Activated naive CD8-positive, alpha-beta T cell treated with anti-CD3 and anti-CD28 coated beads, Interleukin-2, amount 10 ng/mL, durations not matched to agents 7 days and 5 days (primary cell): ENCODE results near the gene HBE1. TPM values are rescaled to one million over a fixed set of nuclear protein-coding genes. Genes with fewer than 3 reads are reported as not detected.

Experiments
- ATAC-seq: fragments of 150-1000 bp; cut with Tn5 transposase; one replicate; pipeline ENCODE4 v1.10.0; 2021; ENCODE audit warnings: low read depth, moderate library complexity
- POLR2A ChIA-PET: fragments of 350-600 bp; sonication (Branson Sonifier 250); formaldehyde crosslinking; loops from one replicate; lab custom pipeline; 2021; ENCODE audit warnings: antibody characterized with exemption; lab: Charles Lee
- DNase-seq: peaks from one replicate; pipeline ENCODE4 v3.0.0; 2021
- H3K27ac Mint-ChIP-seq: one replicate; pipeline ENCODE4 v1.8.0; 2022; ENCODE audit warnings: mild to moderate bottlenecking, mixed read lengths
- H3K27me3 Mint-ChIP-seq: one replicate; pipeline ENCODE4 v1.8.0; 2022; ENCODE audit warnings: mild to moderate bottlenecking, moderate library complexity, mixed read lengths
- H3K36me3 Mint-ChIP-seq: one replicate; pipeline ENCODE4 v1.8.0; 2021; ENCODE audit warnings: mild to moderate bottlenecking, mixed read lengths
- H3K4me1 Mint-ChIP-seq: one replicate; pipeline ENCODE4 v1.8.0; 2021; ENCODE audit warnings: mixed read lengths
- H3K4me3 Mint-ChIP-seq: one replicate; pipeline ENCODE4 v1.8.0; 2022; ENCODE audit warnings: mild to moderate bottlenecking, moderate library complexity, mixed read lengths
- H3K9me3 Mint-ChIP-seq: one replicate; pipeline ENCODE4 v1.8.0; 2021; ENCODE audit warnings: mixed read lengths
- total RNA-seq, 2 experiments: library from RNA; stranded (reverse); gene quantifications; one replicate each; pipeline ENCODE4 v1.2.3, GENCODE V29; 2021

HBE1 gene
- total RNA-seq, 2 experiments from 2014 or later, result not detected

- DNase-seq, result no peak
- no peaks in the 10 kb centered on the region for H3K9me3 Mint-ChIP-seq
- no peak overlapping the region for H3K4me3 Mint-ChIP-seq
These were observed 10.9 kb upstream of the HBE1 start for GRCh38 chr11:5280582-5281102.

GRCh38 chr11:5279471-5280090 lies 9.8 kb upstream of the HBE1 start:
- DNase-seq, result no peak
- Mint-ChIP-seq H3K4me1 (no peaks in the 10 kb centered on the region), H3K4me3 (no peak overlapping the region), H3K36me3 (no peaks in the 10 kb centered on the region), H3K27me3 (no peaks in the 10 kb centered on the region), H3K27ac (no peak overlapping the region), H3K9me3 (no peaks in the 10 kb centered on the region)
- POLR2A ChIA-PET, result no interaction called here
- no peak for ATAC-seq

More at GRCh38 chr11:5280582-5281102, 10.9 kb upstream of the HBE1 start:
- no peak for ATAC-seq
- POLR2A ChIA-PET, result no interaction called here
- H3K27me3 Mint-ChIP-seq, result no peaks in the 10 kb centered on the region
- no peaks in the 10 kb centered on the region for H3K4me1 Mint-ChIP-seq
- H3K36me3 Mint-ChIP-seq, result no peaks in the 10 kb centered on the region
- H3K27ac Mint-ChIP-seq, result no peak overlapping the region

GRCh38 chr11:5277807-5278382 lies 8.2 kb upstream of the HBE1 start:
- no peak overlapping the region for H3K4me3 Mint-ChIP-seq
- no peaks in the 10 kb centered on the region for H3K9me3 Mint-ChIP-seq
- no peak for ATAC-seq
- POLR2A ChIA-PET, result no interaction called here
- H3K27me3 Mint-ChIP-seq, result no peaks in the 10 kb centered on the region
- no peak for DNase-seq
- no peaks in the 10 kb centered on the region for H3K36me3 Mint-ChIP-seq
- no peaks in the 10 kb centered on the region for H3K4me1 Mint-ChIP-seq
- no peak overlapping the region for H3K27ac Mint-ChIP-seq

- Mint-ChIP-seq H3K36me3 (no peaks in the 10 kb centered on the region), H3K27me3 (no peaks in the 10 kb centered on the region), H3K4me1 (no peaks in the 10 kb centered on the region), H3K4me3 (no peak overlapping the region), H3K27ac (no peak overlapping the region), H3K9me3 (no peaks in the 10 kb centered on the region)
- DNase-seq, result no peak
- ATAC-seq, result no peak
- POLR2A ChIA-PET, result no interaction called here
These were observed 7.0 kb upstream of the HBE1 start for GRCh38 chr11:5276697-5277096.

- no peak overlapping the region for H3K4me3 Mint-ChIP-seq
- DNase-seq (no peak), ATAC-seq (no peak)
- POLR2A ChIA-PET, result no interaction called here
- no peak overlapping the region for H3K27ac Mint-ChIP-seq
- H3K36me3 Mint-ChIP-seq, result no peaks in the 10 kb centered on the region
- H3K27me3 Mint-ChIP-seq, result no peaks in the 10 kb centered on the region
- H3K9me3 Mint-ChIP-seq, result no peaks in the 10 kb centered on the region
- no peaks in the 10 kb centered on the region for H3K4me1 Mint-ChIP-seq
These were observed 5.8 kb upstream of the HBE1 start for GRCh38 chr11:5275369-5276110.

GRCh38 chr11:5274395-5274794 lies 4.7 kb upstream of the HBE1 start:
- DNase-seq (no peak), ATAC-seq (no peak)
- H3K36me3 Mint-ChIP-seq, result no peaks in the 10 kb centered on the region
- POLR2A ChIA-PET, result no interaction called here
- no peaks in the 10 kb centered on the region for H3K9me3 Mint-ChIP-seq
- no peak overlapping the region for H3K4me3 Mint-ChIP-seq
- no peak overlapping the region for H3K27ac Mint-ChIP-seq
- no peaks in the 10 kb centered on the region for H3K27me3 Mint-ChIP-seq
- no peaks in the 10 kb centered on the region for H3K4me1 Mint-ChIP-seq

- no peak for DNase-seq
- H3K27me3 Mint-ChIP-seq, result no peaks in the 10 kb centered on the region
- H3K36me3 Mint-ChIP-seq, result no peaks in the 10 kb centered on the region
- no peaks in the 10 kb centered on the region for H3K9me3 Mint-ChIP-seq
- H3K4me3 Mint-ChIP-seq, result no peak overlapping the region
- POLR2A ChIA-PET, result no interaction called here
- no peak for ATAC-seq
- H3K27ac Mint-ChIP-seq, result no peak overlapping the region
- H3K4me1 Mint-ChIP-seq, result no peaks in the 10 kb centered on the region
These were observed 2.8 kb upstream of the HBE1 start for GRCh38 chr11:5272395-5273017.

GRCh38 chr11:5267033-5267563 lies 2.6 kb downstream of the HBE1 start:
- H3K36me3 Mint-ChIP-seq, result no peaks in the 10 kb centered on the region

GRCh38 chr11:5266609-5267008 lies 3.1 kb downstream of the HBE1 start:
- POLR2A ChIA-PET, result no interaction called here
- ATAC-seq (no peak), DNase-seq (no peak)
- Mint-ChIP-seq H3K9me3 (peaks cover 3% of the 10 kb centered on the region), H3K36me3 (no peaks in the 10 kb centered on the region), H3K27me3 (peaks cover 3% of the 10 kb centered on the region), H3K27ac (no peak overlapping the region), H3K4me1 (no peaks in the 10 kb centered on the region), H3K4me3 (no peak overlapping the region)

More at GRCh38 chr11:5267033-5267563, 2.6 kb downstream of the HBE1 start:
- Mint-ChIP-seq H3K9me3 (peaks cover 2% of the 10 kb centered on the region), H3K27ac (no peak overlapping the region), H3K4me3 (no peak overlapping the region), H3K27me3 (peaks cover 3% of the 10 kb centered on the region), H3K4me1 (no peaks in the 10 kb centered on the region)
- ATAC-seq (no peak), DNase-seq (no peak)
- POLR2A ChIA-PET, result no interaction called here

GRCh38 chr11:5265832-5266231 lies 3.9 kb downstream of the HBE1 start:
- no peak overlapping the region for H3K4me3 Mint-ChIP-seq
- POLR2A ChIA-PET, result no interaction called here
- no peaks in the 10 kb centered on the region for H3K36me3 Mint-ChIP-seq
- no peaks in the 10 kb centered on the region for H3K4me1 Mint-ChIP-seq
- H3K27ac Mint-ChIP-seq, result no peak overlapping the region
- no peak for ATAC-seq
- DNase-seq, result no peak
- peaks cover 5% of the 10 kb centered on the region for H3K9me3 Mint-ChIP-seq
- H3K27me3 Mint-ChIP-seq, result peaks cover 3% of the 10 kb centered on the region

GRCh38 chr11:5258543-5259262 lies 11.0 kb downstream of the HBE1 start:
- Mint-ChIP-seq H3K9me3 (peaks cover 5% of the 10 kb centered on the region), H3K4me1 (no peaks in the 10 kb centered on the region), H3K27me3 (no peaks in the 10 kb centered on the region), H3K36me3 (no peaks in the 10 kb centered on the region), H3K27ac (no peak overlapping the region), H3K4me3 (no peak overlapping the region)
- POLR2A ChIA-PET, result no interaction called here
- DNase-seq, result no peak
- no peak for ATAC-seq

GRCh38 chr11:5257296-5257695 lies 12.4 kb downstream of the HBE1 start:
- no peak overlapping the region for H3K27ac Mint-ChIP-seq
- POLR2A ChIA-PET, result no interaction called here
- ATAC-seq (no peak), DNase-seq (no peak)
- H3K4me1 Mint-ChIP-seq, result no peaks in the 10 kb centered on the region
- H3K36me3 Mint-ChIP-seq, result no peaks in the 10 kb centered on the region
- peaks cover 3% of the 10 kb centered on the region for H3K9me3 Mint-ChIP-seq
- H3K27me3 Mint-ChIP-seq, result no peaks in the 10 kb centered on the region
- no peak overlapping the region for H3K4me3 Mint-ChIP-seq
